Measurements from ENCODE around the gene CEP97. TPM values are rescaled to one million over a fixed set of nuclear protein-coding genes. Genes with fewer than 3 reads are reported as not detected.

CEP97 gene
- polyA plus RNA-seq, 1 of the 3 experiments (the other 2 are of a cell fraction): 1.3 TPM

GRCh38 chr3:101817992-101818391 is 93.6 kb downstream of the CEP97 start:
- no peak for DNase-seq
- ChIA-PET CTCF (interaction anchor here (2.1 to 2.6 kb wide), 4 partner anchors 10 to 411 kb away, joined by 8 to 18 read pairs (median 12); no protein-coding TSS in a partner anchor), POLR2A (no interaction called here)
- Histone ChIP-seq H3K9me2 (no peaks in the 10 kb centered on the region), H3K9me3 (no peaks in the 10 kb centered on the region), H2AFZ (ENCODE audit: low read depth) (no peak overlapping the region), H3K9ac (no peak overlapping the region), H4K20me1 (ENCODE audit: insufficient read depth) (no peaks in the 10 kb centered on the region), H3F3A (replicated peaks; ENCODE audit: insufficient read depth) (no peaks in the 10 kb centered on the region), H3K4me1 (ENCODE audit: control insufficient read depth in 1 of 2, insufficient read depth in 2 of 2, low read depth in 1 of 2, low read length in 1 of 2) (peaks cover 0 to 3% of the 10 kb centered on the region in 2 experiments; a peak in 3 of 4 replicates), H3K27ac (ENCODE audit: low read depth in 2 of 2, low read length in 1 of 2) (no peak overlapping the region), H3K4me2 (no peak overlapping the region), H3K79me2 (ENCODE audit: insufficient read depth) (no peaks in the 10 kb centered on the region), H3K36me3 (replicated peaks in 1 of 2; ENCODE audit: control insufficient read depth in 1 of 2, insufficient read depth in 2 of 2, low read length in 1 of 2) (peaks cover 28 to 34% of the 10 kb centered on the region in 2 experiments), H3K4me3 (ENCODE audit: low read depth in 2 of 2, low read length in 1 of 2) (no peak overlapping the region), H3K27me3 (ENCODE audit: insufficient read depth) (no peaks in the 10 kb centered on the region)
- no peak for TF ChIP-seq MAX (IDR thresholded peaks at IDR 0.05; ENCODE audit: low read depth)
- TF ChIP-seq NFIC (IDR thresholded peaks at IDR 0.05; ENCODE audit: borderline replicate concordance): no peak
- TF ChIP-seq CHD2 (IDR thresholded peaks at IDR 0.05; ENCODE audit: low read length, partially characterized antibody): no peak
- TF ChIP-seq TEAD4 (IDR thresholded peaks at IDR 0.05; ENCODE audit: borderline replicate concordance, insufficient read depth): no peak
- TF ChIP-seq FOXJ3 (CRISPR knock-in tag; IDR thresholded peaks at IDR 0.05): no peak
- TF ChIP-seq SIN3A (IDR thresholded peaks at IDR 0.05; ENCODE audit: borderline replicate concordance, low read depth, low read length): no peak
- TF ChIP-seq REST (IDR thresholded peaks at IDR 0.05; ENCODE audit: low read depth, low read length): no peak
- no peak for TF ChIP-seq RAD21 (IDR thresholded peaks at IDR 0.05; ENCODE audit: low read length)
- TF ChIP-seq TAF1 (IDR thresholded peaks at IDR 0.05; ENCODE audit: borderline replicate concordance, low read depth, low read length): no peak
- TF ChIP-seq FOXM1 (IDR thresholded peaks at IDR 0.05; ENCODE audit: low read depth): no peak
- TF ChIP-seq USF2 (IDR thresholded peaks at IDR 0.05; ENCODE audit: borderline replicate concordance, low read depth, low read length): no peak
- TF ChIP-seq GATA2 (CRISPR knock-in tag; IDR thresholded peaks at IDR 0.05): no peak
- no peak for TF ChIP-seq NRF1 (IDR thresholded peaks at IDR 0.05; ENCODE audit: low read depth, low read length)
- TF ChIP-seq MXI1 (IDR thresholded peaks at IDR 0.05; ENCODE audit: low read depth, low read length): no peak
- WGBS (ENCODE audit: low lambda C conversion rate): 91% methylated on average over 5 of the region's 5 CpGs
